Small intestine (tissue), 16 donors: ENCODE data around the gene HPCAL1. TPM values are rescaled to one million over a fixed set of nuclear protein-coding genes. Genes with fewer than 3 reads are reported as not detected.

Experiments
- DNase-seq, 2 donors: peaks; one replicate each; pipeline versions ENCODE4 v3.0.0 to v3.0.0-alpha.2; 2013
- FAIRE-seq: peaks from 2 replicates; lab custom pipeline; 2012; peaks lifted over from hg19 to GRCh38; lab: Jason Lieb, UNC
- H3K27ac ChIP-seq, 3 donors: one replicate each; pipeline ENCODE4 v1.5.1; 2013; ENCODE audit warnings: low read length in 2 of 3, mild to moderate bottlenecking in 2 of 3, control low read depth in 1 of 3, inconsistent platforms in 1 of 3, low read depth in 1 of 3, moderate library complexity in 1 of 3
- H3K27me3 ChIP-seq, 3 donors: one replicate each; pipeline ENCODE4 v1.6.1; 2013; ENCODE audit warnings: low read length in 3 of 3, inconsistent platforms in 1 of 3; ENCODE audit not compliant: control insufficient read depth in 3 of 3, insufficient read depth in 3 of 3
- H3K36me3 ChIP-seq, 3 donors: one replicate each; pipeline ENCODE4 v1.6.1; 2013; ENCODE audit warnings: low read length in 3 of 3, inconsistent platforms in 1 of 3, low read depth in 1 of 3, mild to moderate bottlenecking in 1 of 3, moderate library complexity in 1 of 3; ENCODE audit not compliant: control insufficient read depth in 3 of 3, insufficient read depth in 2 of 3
- H3K4me1 ChIP-seq, 3 donors: one replicate each; pipeline ENCODE4 v1.6.1; 2013; ENCODE audit warnings: low read length in 2 of 3, inconsistent platforms in 1 of 3, low read depth in 1 of 3, mild to moderate bottlenecking in 1 of 3, moderate library complexity in 1 of 3; ENCODE audit not compliant: control insufficient read depth in 3 of 3, insufficient read depth in 2 of 3
- H3K4me3 ChIP-seq, 3 donors: one replicate each; pipeline ENCODE4 v1.5.1; 2013; ENCODE audit warnings: low read length in 3 of 3, control low read depth in 1 of 3, inconsistent platforms in 1 of 3, low read depth in 1 of 3, mild to moderate bottlenecking in 1 of 3, moderate library complexity in 1 of 3
- H3K9me3 ChIP-seq, 2 donors: one replicate each; pipeline ENCODE4 v1.6.1; 2013; ENCODE audit warnings: low read depth in 1 of 2, low read length in 1 of 2; ENCODE audit not compliant: control insufficient read depth in 2 of 2, insufficient read depth in 1 of 2
- WGBS, 3 donors: extraction: QIAGEN DNeasy Blood & Tissue Kit; methylation state at CpG; one replicate each; pipeline ENCODE4 v1.1.7; 2013; 5-methylcytosine and 5-hydroxymethylcytosine counted together
- long read RNA-seq, 10 donors: transcript quantifications; one replicate each; lab custom pipeline, GENCODE V29; 2026
- polyA plus RNA-seq, 4 donors: library from polyadenylated mRNA; stranded (reverse) in 3 of 4; unstranded in 1 of 4; fragments of 200-250 nt in 3 of 4; fragments of 120-200 nt in 1 of 4; gene quantifications; one replicate each; pipeline versions ENCODE4 v1.2.1 to v1.2.3, GENCODE V29; 2013
- donor health status: healthy with polysubstance abuse.
- donor health status: control.
- donor health status: control.
- donor health status: Bipolar disorder and iron deficiency.
- donor health status: healthy.

Gene HPCAL1
- polyA plus RNA-seq: 100 to 1,000 TPM in 1 of 4 donors, 10 to 100 TPM in 3; 82.3 to 142 (median 94.2) TPM
- long read RNA-seq, donor 1: 0 reads
- long read RNA-seq, donor 2, transcript HPCAL1-201 (5 exons, 1,751 nt): major isoform, 17 of 17 reads
- long read RNA-seq, donor 2, partial matches to known transcripts: 0 of 17 reads
- long read RNA-seq, donor 2, other reads (novel, unspliced or antisense): 0 of 17 reads
- long read RNA-seq, donor 3, transcript HPCAL1-201 (5 exons, 1,751 nt): major isoform, 13 of 13 reads
- long read RNA-seq, donor 3, partial matches to known transcripts: 0 of 13 reads
- long read RNA-seq, donor 3, other reads (novel, unspliced or antisense): 0 of 13 reads
- long read RNA-seq, donor 4: 0 reads
- long read RNA-seq, donor 5, transcript HPCAL1-201 (5 exons, 1,751 nt): major isoform, 6 of 6 reads
- long read RNA-seq, donor 5, partial matches to known transcripts: 0 of 6 reads
- long read RNA-seq, donor 5, other reads (novel, unspliced or antisense): 0 of 6 reads
- long read RNA-seq, donor 6, transcript HPCAL1-201 (5 exons, 1,751 nt): major isoform, 24 of 24 reads
- long read RNA-seq, donor 6, partial matches to known transcripts: 0 of 24 reads
- long read RNA-seq, donor 6, other reads (novel, unspliced or antisense): 0 of 24 reads
- long read RNA-seq, donor 7: 0 reads
- long read RNA-seq, donor 8: 0 reads
- long read RNA-seq, donor 9, transcript HPCAL1-201 (5 exons, 1,751 nt): major isoform, 5 of 5 reads
- long read RNA-seq, donor 9, partial matches to known transcripts: 0 of 5 reads
- long read RNA-seq, donor 9, other reads (novel, unspliced or antisense): 0 of 5 reads
- long read RNA-seq, donor 10, transcript HPCAL1-201 (5 exons, 1,751 nt): major isoform, 23 of 31 reads
- long read RNA-seq, donor 10, partial matches to known transcripts: 0 of 31 reads
- long read RNA-seq, donor 10, other reads (novel, unspliced or antisense): 8 of 31 reads

GRCh38 chr2:10302479-10303180 lies at the start of gene HPCAL1:
Gene HPCAL1, plus strand, starts transcription at chr2:10302904. Its CDS starts 116,854 bp downstream, at chr2:10419758.
- Histone ChIP-seq H3K4me3 (peak within 1 kb of the TSS; percentile 77 to 89 (median 83)), H3K27me3 (peaks cover 0 to 6% (median 0%) of the 10 kb centered on the region in 3 donors), H3K9me3 (no peaks in the 10 kb centered on the region), H3K27ac (peak within 1 kb of the TSS; percentile 85 to 99 (median 99)), H3K36me3 (peaks cover 0 to 3% (median 0%) of the 10 kb centered on the region in 3 donors), H3K4me1 (peaks cover 9 to 51% (median 28%) of the 10 kb centered on the region in 3 donors)
- DNase-seq (peak; percentile 92 to 94), FAIRE-seq (no peak)
- 0% methylated on average over 26 to 87 of the region's 87 CpGs for WGBS, 3 donors

GRCh38 chr2:10253596-10254372 lies 48.9 kb upstream of the HPCAL1 start:
- no peaks in the 10 kb centered on the region for H3K36me3 ChIP-seq
- H3K27me3 ChIP-seq: no peaks in the 10 kb centered on the region
- no peaks in the 10 kb centered on the region for H3K4me1 ChIP-seq
- H3K4me3 ChIP-seq: no peak overlapping the region
- no peak overlapping the region for H3K27ac ChIP-seq
- WGBS, 3 donors: 73 to 79% (median 78%) methylated on average over 18 of the region's 18 CpGs
- H3K9me3 ChIP-seq: peaks cover 0 to 3% of the 10 kb centered on the region in 2 donors
- peak in 1 of 2 donors; percentile 30 for DNase-seq
- no peak for FAIRE-seq

GRCh38 chr2:10254373-10255188 lies 48.1 kb upstream of the HPCAL1 start:
- Histone ChIP-seq H3K4me3 (no peak overlapping the region), H3K27me3 (no peaks in the 10 kb centered on the region), H3K9me3 (peaks cover 0 to 3% of the 10 kb centered on the region in 2 donors), H3K36me3 (no peaks in the 10 kb centered on the region), H3K4me1 (no peaks in the 10 kb centered on the region), H3K27ac (no peak overlapping the region)
- FAIRE-seq (no peak), DNase-seq (no peak)
- WGBS, 3 donors: 75 to 88% (median 83%) methylated on average over 31 of the region's 31 CpGs

- H3K36me3 ChIP-seq: no peaks in the 10 kb centered on the region
- no peaks in the 10 kb centered on the region for H3K27me3 ChIP-seq
- DNase-seq (no peak), FAIRE-seq (no peak)
- 72 to 79% (median 73%) methylated on average over 18 of the region's 18 CpGs for WGBS, 3 donors
- no peak overlapping the region for H3K27ac ChIP-seq
- H3K9me3 ChIP-seq: peaks cover 0 to 2% of the 10 kb centered on the region in 2 donors
- no peak overlapping the region for H3K4me3 ChIP-seq
- peaks cover 0 to 2% (median 0%) of the 10 kb centered on the region in 3 donors for H3K4me1 ChIP-seq
These were observed 47.3 kb upstream of the HPCAL1 start for GRCh38 chr2:10255189-10256030.

- Histone ChIP-seq H3K9me3 (no peaks in the 10 kb centered on the region), H3K27me3 (no peaks in the 10 kb centered on the region), H3K36me3 (no peaks in the 10 kb centered on the region), H3K27ac (no peak overlapping the region), H3K4me1 (peaks cover 0 to 3% (median 0%) of the 10 kb centered on the region in 3 donors), H3K4me3 (no peak overlapping the region)
- WGBS, 3 donors: 78 to 83% (median 80%) methylated on average over 15 of the region's 15 CpGs
- FAIRE-seq (no peak), DNase-seq (no peak)
These were observed 46.6 kb upstream of the HPCAL1 start for GRCh38 chr2:10256031-10256514.

- Histone ChIP-seq H3K27ac (no peak overlapping the region), H3K9me3 (no peaks in the 10 kb centered on the region), H3K27me3 (no peaks in the 10 kb centered on the region), H3K4me3 (no peak overlapping the region), H3K4me1 (peaks cover 0 to 3% (median 0%) of the 10 kb centered on the region in 3 donors), H3K36me3 (no peaks in the 10 kb centered on the region)
- DNase-seq (no peak), FAIRE-seq (no peak)
- 70 to 83% (median 77%) methylated on average over 17 of the region's 17 CpGs for WGBS, 3 donors
These were observed 46.1 kb upstream of the HPCAL1 start for GRCh38 chr2:10256515-10257031.
